K562 (cell line): ENCODE results near the gene TMEM273. TPM values are rescaled to one million over a fixed set of nuclear protein-coding genes. Genes with fewer than 3 reads are reported as not detected.
A peak's percentile ranks its signal among the peaks of the same experiment; 100 is the strongest.

Experiments used
- ATAC-seq: fragments of 200-7000 bp; cut with Tn5 transposase; 3 replicates; pipeline ENCODE4 v1.9.1; 2020; ENCODE audit warnings: moderate library complexity
- BruUV-seq: library from RNA; stranded (reverse); fragments of 400-500 nt; replicated peaks from 2 replicates; lab custom pipeline; 2021; lab: Mats Ljungman, UMichigan
- CTCF ChIA-PET: fragments of 300-600 bp; formaldehyde crosslinking; extraction: SDS; loops from one replicate; lab custom pipeline; 2021; ENCODE audit warnings: low intra/inter-chr PET ratio; lab: Yijun Ruan, JAX
- POLR2A ChIA-PET: fragments of 300-600, 350-650 bp; sonication (Branson Sonifier 250); formaldehyde crosslinking; extraction: SDS; loops from one replicate; lab custom pipeline; 2021; ENCODE audit warnings: antibody characterized with exemption, inconsistent platforms; lab: Yijun Ruan, JAX
- DNase-seq, 4 experiments: peaks; one replicate each; pipeline versions ENCODE4 v3.0.0 to v3.0.0-alpha.2; 2011 to 2018; ENCODE audit warnings: low spot score in 3 of 4, mixed read lengths in 3 of 4; ENCODE audit errors: extremely low read depth in 1 of 4
- FAIRE-seq: peaks from 2 replicates; lab custom pipeline; 2011; peaks lifted over from hg19 to GRCh38; lab: Jason Lieb, UNC
- H2AFZ ChIP-seq: 2 replicates; pipeline ENCODE4 v1.6.0; 2011; ENCODE audit warnings: low read depth, low read length, control low read depth, inconsistent platforms
- H3K27ac ChIP-seq: fragments of 200-600 bp; 3 replicates; pipeline ENCODE4 v1.8.0; 2011; ENCODE audit warnings: low read depth, mild to moderate bottlenecking, control low read depth, inconsistent platforms, low read length, moderate library complexity, mixed read lengths; ENCODE audit errors: extremely low read depth
- H3K27me3 ChIP-seq, 2 experiments: fragments of 300-600 bp in 1 of 2; 2 replicates in 1 of 2; 3 replicates in 1 of 2; pipeline versions ENCODE4 v1.6.0 to v1.8.0; 2011; ENCODE audit warnings: inconsistent platforms in 2 of 2, low read length in 2 of 2, mild to moderate bottlenecking in 1 of 2, mixed read lengths in 1 of 2, moderate library complexity in 1 of 2; ENCODE audit not compliant: control insufficient read depth in 2 of 2, insufficient read depth in 2 of 2
- H3K36me3 ChIP-seq: fragments of 300-600 bp; 3 replicates; pipeline ENCODE4 v1.8.0; 2011; ENCODE audit warnings: mild to moderate bottlenecking, low read length, inconsistent platforms; ENCODE audit not compliant: control insufficient read depth, insufficient read depth
- H3K4me1 ChIP-seq, 2 experiments: fragments of 200-600 bp in 1 of 2; replicated peaks in 1 of 2; 2 replicates in 1 of 2; 3 replicates in 1 of 2; pipeline versions ENCODE4 v1.5.1 to v1.8.0; 2011; ENCODE audit warnings: inconsistent platforms in 2 of 2, low read length in 2 of 2, mild to moderate bottlenecking in 1 of 2, mixed read lengths in 1 of 2, moderate library complexity in 1 of 2; ENCODE audit not compliant: control insufficient read depth in 2 of 2, insufficient read depth in 2 of 2
- H3K4me2 ChIP-seq: 2 replicates; pipeline ENCODE4 v1.6.1; 2011; ENCODE audit warnings: low read length, control low read depth, inconsistent platforms, mixed read lengths; ENCODE audit not compliant: insufficient read depth
- H3K4me3 ChIP-seq: fragments of 200-600 bp; sonication (generic), shearing (Covaris generic); 2 replicates; pipeline ENCODE4 v1.5.1; 2016; ENCODE audit warnings: control low read depth, inconsistent platforms
- H3K79me2 ChIP-seq: fragments of 200-600 bp; 3 replicates; pipeline ENCODE4 v1.8.0; 2011; ENCODE audit warnings: low read length, inconsistent platforms; ENCODE audit not compliant: control insufficient read depth, insufficient read depth
- H3K9ac ChIP-seq, 2 experiments: 2 replicates each; pipeline versions ENCODE4 v1.6.0 to v1.6.1; 2011; ENCODE audit warnings: low read depth in 2 of 2, low read length in 2 of 2, control low read depth in 1 of 2, inconsistent platforms in 1 of 2, mild to moderate bottlenecking in 1 of 2, mixed read lengths in 1 of 2; ENCODE audit not compliant: insufficient read depth in 1 of 2
- H3K9me1 ChIP-seq: one replicate; pipeline ENCODE4 v1.6.0; 2011; ENCODE audit warnings: inconsistent platforms, mild to moderate bottlenecking, low read length, moderate library complexity; ENCODE audit not compliant: control insufficient read depth, insufficient read depth
- H3K9me3 ChIP-seq: replicated peaks from 2 replicates; pipeline ENCODE4 v1.5.1; 2011; ENCODE audit warnings: low read depth, low read length, inconsistent platforms; ENCODE audit not compliant: control insufficient read depth, insufficient read depth
- H4K20me1 ChIP-seq: replicated peaks from 2 replicates; pipeline ENCODE4 v1.6.1; 2011; ENCODE audit warnings: low read length, inconsistent platforms, mixed read lengths; ENCODE audit not compliant: control insufficient read depth, insufficient read depth
- ARID4B ChIP-seq: sonication (generic); formaldehyde crosslinking; IDR thresholded peaks from 2 replicates; pipeline ENCODE4 v1.8.0; 2022; ENCODE audit warnings: mild to moderate bottlenecking, missing genetic modification reagents
- ATF7 ChIP-seq: fragments of 450-650 bp; IDR thresholded peaks from 2 replicates; pipeline ENCODE4 v1.7.1; 2014; ENCODE audit warnings: mild to moderate bottlenecking, moderate library complexity
- BACH1 ChIP-seq: fragments of 200-800 bp; sonication (Bioruptor generic); IDR thresholded peaks from 2 replicates; pipeline ENCODE4 v1.6.1; 2016; ENCODE audit warnings: missing genetic modification characterization, missing compliant biosample characterization
- BRD9 ChIP-seq: fragments of 450-650 bp; IDR thresholded peaks from 2 replicates; pipeline ENCODE4 v1.6.1; 2018; ENCODE audit warnings: low read depth; ENCODE audit not compliant: partially characterized antibody
- DNMT1 ChIP-seq: fragments of 450-650 bp; IDR thresholded peaks from 2 replicates; pipeline ENCODE4 v1.6.1; 2016; ENCODE audit warnings: antibody characterized with exemption, mild to moderate bottlenecking
- MBD2 ChIP-seq: sonication (generic); IDR thresholded peaks from 2 replicates; pipeline ENCODE4 v1.6.1; 2016; ENCODE audit warnings: low read depth, borderline replicate concordance
- MCM2 ChIP-seq: fragments of 450-650 bp; IDR thresholded peaks from 2 replicates; pipeline ENCODE4 v1.6.1; 2017; ENCODE audit warnings: low read depth, mild to moderate bottlenecking
- MEIS2 ChIP-seq: fragments of 450-650 bp; IDR thresholded peaks from 2 replicates; pipeline ENCODE4 v1.6.1; 2014; ENCODE audit warnings: mild to moderate bottlenecking; ENCODE audit not compliant: partially characterized antibody
- PHF20 ChIP-seq: fragments of 450-650 bp; IDR thresholded peaks from 2 replicates; pipeline ENCODE4 v1.6.1; 2018; ENCODE audit not compliant: partially characterized antibody
- PKNOX1 ChIP-seq: fragments of 450-650 bp; IDR thresholded peaks from 2 replicates; pipeline ENCODE4 v1.6.1; 2016
- PREB ChIP-seq: sonication (generic); formaldehyde crosslinking; IDR thresholded peaks from 2 replicates; pipeline ENCODE4 v1.8.1; 2023; ENCODE audit warnings: mild to moderate bottlenecking, missing genetic modification reagents
- SMC3 ChIP-seq: conservative IDR thresholded peaks from 2 replicates; pipeline ENCODE4 v1.6.1; 2011; ENCODE audit warnings: low read depth, low read length, improper control_type of control experiment; ENCODE audit not compliant: insufficient read depth
- SREBF2 ChIP-seq: sonication (generic); formaldehyde crosslinking; IDR thresholded peaks from 2 replicates; pipeline ENCODE4 v1.4.0; 2020; ENCODE audit warnings: mild to moderate bottlenecking, missing genetic modification reagents
- SUPT5H ChIP-seq: fragments of 450-650 bp; IDR thresholded peaks from 2 replicates; pipeline ENCODE4 v1.6.1; 2016
- ZFPM2 ChIP-seq: fragments of 250-450 bp; sonication (Bioruptor Pico); IDR thresholded peaks from 2 replicates; pipeline ENCODE4 v1.5.1; 2022; ENCODE audit warnings: mild to moderate bottlenecking
- ZNF212 ChIP-seq: fragments of 450-650 bp; formaldehyde crosslinking; IDR thresholded peaks from 2 replicates; pipeline ENCODE4 v1.4.0; 2020; ENCODE audit warnings: mild to moderate bottlenecking
- WGBS: fragments of 100-300 bp; shearing (Covaris generic); methylation state at CpG from one replicate; pipeline ENCODE4 v1.1.6; 2016; ENCODE audit warnings: low coverage, mixed read lengths; ENCODE audit not compliant: insufficient coverage; ENCODE audit errors: missing lambda C conversion rate; 5-methylcytosine and 5-hydroxymethylcytosine counted together
- in situ Hi-C: fragments of 300-500 bp; cut with MboI; formaldehyde crosslinking; loops from 4 replicates; pipeline ENCODE4 v1.15.0; 2018; ENCODE audit warnings: inconsistent platforms, mixed read lengths
- intact Hi-C: fragments of 100-400 bp; cut with micrococcal nuclease; formaldehyde crosslinking; loops from 2 replicates; pipeline ENCODE4 v1.14.2; 2022
- polyA plus RNA-seq, 8 experiments: library from polyadenylated mRNA; depleted of rRNA in 4 of 8; stranded (reverse) in 5 of 8; unstranded in 3 of 8; fragments of >200 nt; fragmentation: Nextera tagmentation in 2 of 8; fragmentation: Illumina TruSeq in 1 of 8; extraction: Ambion mirVana in 2 of 8; extraction: Trizol in 1 of 8; gene quantifications; 2 replicates each; pipeline versions ENCODE4 v1.2.1 to v1.2.3, GENCODE V29; 2011 to 2014; ENCODE audit warnings: inconsistent platforms in 1 of 8, missing spikeins in 1 of 8
- total RNA-seq, 7 experiments: library from RNA; depleted of rRNA in 6 of 7; stranded (reverse); fragments of >200 nt in 6 of 7; fragmentation: Illumina TruSeq in 2 of 7; extraction: Trizol in 2 of 7; gene quantifications; 2 replicates each; pipeline versions ENCODE4 v1.2.1 to v1.2.3, GENCODE V29; 2011 to 2021; ENCODE audit warnings: low replicate concordance in 1 of 7

Gene TMEM273
- total and polyA plus RNA-seq, 9 of the 15 experiments (the other 6 are each of a cell fraction or from before 2014, with no cell fraction given), result 39.2 to 131 (median 95.6) TPM

GRCh38 chr10:49207936-49208487, 19.8 kb upstream of the TMEM273 start:
- Histone ChIP-seq H4K20me1 (no peaks in the 10 kb centered on the region), H2AFZ (no peak overlapping the region), H3K4me2 (no peak overlapping the region), H3K36me3 (no peaks in the 10 kb centered on the region), H3K9ac (no peak overlapping the region), H3K4me1 (peaks cover under 1 to 9% of the 10 kb centered on the region in 2 experiments; a peak in 3 of 5 replicates), H3K27me3 (no peaks in the 10 kb centered on the region), H3K4me3 (no peak overlapping the region), H3K9me3 (no peaks in the 10 kb centered on the region; the same call in 1 of the 2 replicates), H3K27ac (no peak overlapping the region), H3K79me2 (no peaks in the 10 kb centered on the region), H3K9me1 (no peaks in the 10 kb centered on the region)
- intact Hi-C loops, result no loop called here
- 0 out of 3 replicates have a peak, but pooled peaks have one; percentile 15 for ATAC-seq
- FAIRE-seq, result no peak
- 39% methylated on average over 9 of the region's 9 CpGs for WGBS
- DNase-seq, result peak in 1 of 4 experiments; percentile 4
- BruUV-seq, result no TSS peak
- in situ Hi-C loops, result no loop called here
- TF ChIP-seq SREBF2 (no peak), ZNF212 (no peak), SUPT5H (no peak), ARID4B (CRISPR knock-in tag) (no peak), MEIS2 (no peak), MBD2 (no peak), BACH1 (tag) (no peak), SMC3 (no peak), PHF20 (no peak), BRD9 (no peak), MCM2 (no peak), PKNOX1 (no peak), ATF7 (no peak), ZFPM2 (no peak), PREB (CRISPR knock-in tag) (no peak), DNMT1 (no peak)
- ChIA-PET CTCF (no interaction called here), POLR2A (interaction anchor here (0.7 to 1.7 kb wide), 6 partner anchors 10 to 197 kb away, joined by 3 to 5 read pairs (median 4); no protein-coding TSS in a partner anchor)
